HepG2 (cell line): ENCODE measurements around the gene TBC1D2B. TPM values are rescaled to one million over a fixed set of nuclear protein-coding genes. Genes with fewer than 3 reads are reported as not detected.
A peak's percentile ranks its signal among the peaks of the same experiment; 100 is the strongest.

Experiments
- ATAC-seq: fragments of 200-7000 bp; cut with Tn5 transposase; 3 replicates; pipeline ENCODE4 v1.9.1; 2020; ENCODE audit warnings: mild to moderate bottlenecking, moderate library complexity
- BruUV-seq: library from RNA; stranded (reverse); fragments of 400-500 nt; replicated peaks from 2 replicates; lab custom pipeline; 2021; lab: Mats Ljungman, UMichigan
- CTCF ChIA-PET: fragments of 300-600 bp; formaldehyde crosslinking; extraction: SDS; loops from one replicate; lab custom pipeline; 2021; ENCODE audit warnings: low total read pairs, inconsistent platforms, low intra/inter-chr PET ratio; lab: Yijun Ruan, JAX
- POLR2A ChIA-PET: fragments of 350-600 bp; sonication (Branson Sonifier 250); formaldehyde crosslinking; loops from one replicate; lab custom pipeline; 2020; ENCODE audit warnings: antibody characterized with exemption, inconsistent platforms; lab: Yijun Ruan, JAX
- DNase-seq: peaks from one replicate; pipeline ENCODE4 v3.0.0-alpha.2; 2015; ENCODE audit warnings: low spot score
- FAIRE-seq: peaks from 3 replicates; lab custom pipeline; 2011; peaks lifted over from hg19 to GRCh38; lab: Jason Lieb, UNC
- H2AFZ ChIP-seq: one replicate; pipeline ENCODE4 v1.6.1; 2011; ENCODE audit warnings: low read length, inconsistent platforms
- H3K27ac ChIP-seq: fragments of 300-600 bp; 3 replicates; pipeline ENCODE4 v1.8.0; 2011; ENCODE audit warnings: mixed run types, mild to moderate bottlenecking, mixed read lengths, low read length, inconsistent platforms; ENCODE audit not compliant: insufficient read depth; ENCODE audit errors: extremely low read length
- H3K27me3 ChIP-seq, 2 experiments: fragments of 200-600 bp in 1 of 2; 2 replicates in 1 of 2; 3 replicates in 1 of 2; pipeline versions ENCODE4 v1.6.0 to v1.8.0; 2011; ENCODE audit warnings: low read length in 2 of 2, mild to moderate bottlenecking in 2 of 2, moderate library complexity in 2 of 2, inconsistent platforms in 1 of 2; ENCODE audit not compliant: insufficient read depth in 2 of 2, control insufficient read depth in 1 of 2
- H3K36me3 ChIP-seq, 2 experiments: fragments of 200-600 bp in 1 of 2; replicated peaks in 1 of 2; 2 replicates in 1 of 2; 3 replicates in 1 of 2; pipeline versions ENCODE4 v1.5.1 to v1.8.0; 2011; ENCODE audit warnings: low read length in 2 of 2, inconsistent platforms in 1 of 2; ENCODE audit not compliant: insufficient read depth in 2 of 2, control insufficient read depth in 1 of 2
- H3K4me1 ChIP-seq: 2 replicates; pipeline ENCODE4 v1.5.1; 2012; ENCODE audit warnings: low read length, inconsistent platforms; ENCODE audit not compliant: insufficient read depth
- H3K4me2 ChIP-seq: 2 replicates; pipeline ENCODE4 v1.6.0; 2011; ENCODE audit warnings: low read depth, low read length, inconsistent platforms
- H3K4me3 ChIP-seq, 3 experiments: fragments of 200-600 bp in 1 of 3; sonication (generic), shearing (Covaris generic) in 1 of 3; replicated peaks in 1 of 3; 2 replicates each; pipeline ENCODE4 v1.5.1; 2011 to 2016; ENCODE audit warnings: low read length in 3 of 3, inconsistent platforms in 2 of 3, low read depth in 2 of 3, mild to moderate bottlenecking in 2 of 3, control low read depth in 1 of 3, mixed read lengths in 1 of 3; ENCODE audit not compliant: insufficient read depth in 1 of 3
- H3K79me2 ChIP-seq: one replicate; pipeline ENCODE4 v1.6.1; 2011; ENCODE audit warnings: low read length, inconsistent platforms; ENCODE audit not compliant: insufficient read depth
- H3K9ac ChIP-seq: 2 replicates; pipeline ENCODE4 v1.6.0; 2011; ENCODE audit warnings: mild to moderate bottlenecking, low read depth, low read length, inconsistent platforms; ENCODE audit not compliant: insufficient read depth
- H3K9me3 ChIP-seq: 2 replicates; pipeline ENCODE4 v1.5.1; 2012; ENCODE audit warnings: mild to moderate bottlenecking, low read length
- H4K20me1 ChIP-seq: 2 replicates; pipeline ENCODE4 v1.6.0; 2011; ENCODE audit warnings: inconsistent platforms, mild to moderate bottlenecking, low read length, moderate library complexity; ENCODE audit not compliant: insufficient read depth
- BHLHE40 ChIP-seq: IDR thresholded peaks from 2 replicates; pipeline ENCODE4 v1.6.1; 2011; ENCODE audit warnings: low read length, improper control_type of control experiment
- ETV5 ChIP-seq: IDR thresholded peaks from 2 replicates; pipeline ENCODE4 v1.6.1; 2018; ENCODE audit warnings: missing biosample characterization, missing genetic modification reagents, inconsistent platforms, borderline replicate concordance
- RARA ChIP-seq: IDR thresholded peaks from 2 replicates; pipeline ENCODE4 v1.6.1; 2016; ENCODE audit warnings: missing genetic modification reagents, missing compliant biosample characterization
- ZNF441 ChIP-seq: sonication (generic); formaldehyde crosslinking; IDR thresholded peaks from 2 replicates; pipeline ENCODE4 v1.7.0; 2021; ENCODE audit warnings: missing genetic modification reagents, borderline replicate concordance
- ZNF501 ChIP-seq: sonication (generic); formaldehyde crosslinking; IDR thresholded peaks from 2 replicates; pipeline ENCODE4 v1.5.1; 2020; ENCODE audit warnings: mild to moderate bottlenecking, moderate library complexity, missing genetic modification reagents
- ZNF549 ChIP-seq: sonication (generic); formaldehyde crosslinking; IDR thresholded peaks from 2 replicates; pipeline ENCODE4 v1.5.0; 2020; ENCODE audit warnings: missing genetic modification reagents
- ZNF605 ChIP-seq: sonication (generic); formaldehyde crosslinking; IDR thresholded peaks from 2 replicates; pipeline ENCODE4 v1.8.0; 2022; ENCODE audit warnings: mild to moderate bottlenecking, missing genetic modification reagents
- ZNF678 ChIP-seq: sonication (generic); formaldehyde crosslinking; IDR thresholded peaks from 2 replicates; pipeline ENCODE4 v1.4.0; 2020; ENCODE audit warnings: mild to moderate bottlenecking, missing genetic modification reagents
- WGBS: methylation state at CpG from one replicate; pipeline ENCODE4 v1.1.6; 2017; ENCODE audit warnings: low lambda C conversion rate; 5-methylcytosine and 5-hydroxymethylcytosine counted together
- in situ Hi-C: cut with HindIII; loops from 2 replicates; pipeline ENCODE4 v1.10.0; 2017; ENCODE audit warnings: low pct_unique_long_range_greater_than_20kb; ENCODE audit not compliant: extremely low pct_ligation_motif_present
- intact Hi-C: fragments of 100-400 bp; cut with micrococcal nuclease; formaldehyde crosslinking; loops from one replicate; pipeline ENCODE4 v1.10.0; 2022; ENCODE audit not compliant: unreplicated experiment
- polyA plus RNA-seq, 8 experiments: library from polyadenylated mRNA; depleted of rRNA in 3 of 8; stranded (reverse) in 7 of 8; unstranded in 1 of 8; fragments of >200 nt; fragmentation: Illumina TruSeq in 4 of 8; extraction: Trizol in 4 of 8; gene quantifications; 2 replicates each; pipeline versions ENCODE4 v1.2.1 to v1.2.3, GENCODE V29; 2011 to 2016; ENCODE audit warnings: low read depth in 4 of 8, missing spikeins in 1 of 8, mixed read lengths in 1 of 8; ENCODE audit not compliant: insufficient read depth in 1 of 8
- total RNA-seq, 5 experiments: library from RNA; depleted of rRNA; stranded (reverse); fragments of >200 nt; fragmentation: Illumina TruSeq; extraction: Trizol; gene quantifications; 2 replicates each; pipeline ENCODE4 v1.2.3, GENCODE V29; 2016; ENCODE audit warnings: low read depth in 1 of 5
- TF ChIP-seq, protein P1 (sequence below): sonication (generic); formaldehyde crosslinking; IDR thresholded peaks from 2 replicates; pipeline ENCODE4 v1.5.1; 2020; ENCODE audit warnings: mild to moderate bottlenecking, missing genetic modification reagents, moderate library complexity
- TF ChIP-seq, protein P2 (sequence below): sonication (generic); formaldehyde crosslinking; IDR thresholded peaks from 2 replicates; pipeline ENCODE4 v1.4.0; 2020; ENCODE audit warnings: mild to moderate bottlenecking, missing genetic modification reagents
- TF ChIP-seq, protein P3 (sequence below), 2 experiments: sonication (generic) in 1 of 2; formaldehyde crosslinking in 1 of 2; IDR thresholded peaks; 2 replicates each; pipeline versions ENCODE4 v1.4.0 to v1.6.1; 2018 to 2020; ENCODE audit warnings: missing genetic modification reagents in 2 of 2, borderline replicate concordance in 1 of 2, low read depth in 1 of 2, mild to moderate bottlenecking in 1 of 2, missing biosample characterization in 1 of 2
- TF ChIP-seq, protein P4 (sequence below): sonication (generic); formaldehyde crosslinking; IDR thresholded peaks from 2 replicates; pipeline ENCODE4 v1.4.0; 2020; ENCODE audit warnings: missing genetic modification reagents

TBC1D2B gene
- total and polyA plus RNA-seq, 2 of the 13 experiments (the other 11 are each of a cell fraction or from before 2014, with no cell fraction given), result 10.1 to 14.4 TPM

DNA sequence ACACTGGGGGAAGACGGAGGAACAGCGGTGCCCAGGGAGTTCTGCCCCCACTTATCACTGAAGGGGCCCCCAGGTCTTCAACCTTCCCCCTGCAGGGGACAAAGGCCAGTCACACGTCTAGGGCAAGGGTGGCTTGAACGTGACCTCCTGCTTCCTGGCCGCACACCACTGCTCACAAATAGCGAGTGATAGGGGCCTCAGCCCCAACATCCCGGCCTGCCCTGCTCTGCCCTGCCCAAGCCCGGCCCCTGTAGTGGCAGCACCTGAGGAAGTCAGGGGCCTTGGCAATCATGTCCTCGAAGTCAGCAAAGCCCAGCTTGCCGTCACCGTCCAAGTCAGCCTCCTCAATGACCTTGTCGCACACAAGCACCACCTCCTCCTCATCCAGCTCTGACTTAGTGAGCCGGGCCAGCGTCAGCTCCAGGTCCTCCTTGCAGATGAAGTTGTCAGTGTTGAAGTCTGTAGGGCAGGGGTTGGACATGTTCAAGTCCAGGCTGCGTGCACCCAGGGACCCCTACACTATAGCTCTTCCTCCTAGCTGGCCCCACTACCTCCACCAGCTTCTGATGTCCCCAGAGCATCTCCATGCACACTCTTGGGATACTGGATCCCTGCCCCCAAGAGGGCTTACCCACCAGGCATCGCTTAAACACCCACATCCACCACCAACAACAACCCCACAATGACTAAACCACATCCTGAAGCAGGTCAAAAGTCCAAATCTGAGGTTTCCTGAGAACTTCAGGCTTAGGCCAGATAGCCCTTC, 28.1 kb upstream of the TBC1D2B start:
- CTCF ChIA-PET, result no interaction called here
- no peak overlapping the region for H2AFZ ChIP-seq
- peak overlapping the region; percentile 61 for H3K4me2 ChIP-seq
- H4K20me1 ChIP-seq, result no peaks in the 10 kb centered on the region
- H3K9me3 ChIP-seq, result no peaks in the 10 kb centered on the region
- POLR2A ChIA-PET, result no interaction called here
- H3K4me1 ChIP-seq, result peaks cover 31% of the 10 kb centered on the region
- DNase-seq (peak; percentile 35), ATAC-seq (peak; percentile 6; the same call in 1 of the 3 replicates), FAIRE-seq (no peak)
- intact Hi-C loops, result no loop called here
- no peaks in the 10 kb centered on the region for H3K79me2 ChIP-seq
- WGBS, result 14% methylated on average over 10 of the region's 16 CpGs
- H3K27ac ChIP-seq, result no peak overlapping the region
- peaks cover 0 to 4% of the 10 kb centered on the region in 2 experiments; a peak in 2 of 5 replicates for H3K27me3 ChIP-seq
- H3K9ac ChIP-seq, result no peak overlapping the region
- no TSS peak for BruUV-seq
- H3K4me3 ChIP-seq, result peak overlapping the region in 1 of 3 experiments; percentile 26; a peak in 2 of 6 replicates
- in situ Hi-C loops, result loop anchor here (5.0 kb wide), 1 partner anchor 103 kb away; no protein-coding TSS in a partner anchor
- H3K36me3 ChIP-seq, result no peaks in the 10 kb centered on the region
- TF ChIP-seq, protein P1, sequence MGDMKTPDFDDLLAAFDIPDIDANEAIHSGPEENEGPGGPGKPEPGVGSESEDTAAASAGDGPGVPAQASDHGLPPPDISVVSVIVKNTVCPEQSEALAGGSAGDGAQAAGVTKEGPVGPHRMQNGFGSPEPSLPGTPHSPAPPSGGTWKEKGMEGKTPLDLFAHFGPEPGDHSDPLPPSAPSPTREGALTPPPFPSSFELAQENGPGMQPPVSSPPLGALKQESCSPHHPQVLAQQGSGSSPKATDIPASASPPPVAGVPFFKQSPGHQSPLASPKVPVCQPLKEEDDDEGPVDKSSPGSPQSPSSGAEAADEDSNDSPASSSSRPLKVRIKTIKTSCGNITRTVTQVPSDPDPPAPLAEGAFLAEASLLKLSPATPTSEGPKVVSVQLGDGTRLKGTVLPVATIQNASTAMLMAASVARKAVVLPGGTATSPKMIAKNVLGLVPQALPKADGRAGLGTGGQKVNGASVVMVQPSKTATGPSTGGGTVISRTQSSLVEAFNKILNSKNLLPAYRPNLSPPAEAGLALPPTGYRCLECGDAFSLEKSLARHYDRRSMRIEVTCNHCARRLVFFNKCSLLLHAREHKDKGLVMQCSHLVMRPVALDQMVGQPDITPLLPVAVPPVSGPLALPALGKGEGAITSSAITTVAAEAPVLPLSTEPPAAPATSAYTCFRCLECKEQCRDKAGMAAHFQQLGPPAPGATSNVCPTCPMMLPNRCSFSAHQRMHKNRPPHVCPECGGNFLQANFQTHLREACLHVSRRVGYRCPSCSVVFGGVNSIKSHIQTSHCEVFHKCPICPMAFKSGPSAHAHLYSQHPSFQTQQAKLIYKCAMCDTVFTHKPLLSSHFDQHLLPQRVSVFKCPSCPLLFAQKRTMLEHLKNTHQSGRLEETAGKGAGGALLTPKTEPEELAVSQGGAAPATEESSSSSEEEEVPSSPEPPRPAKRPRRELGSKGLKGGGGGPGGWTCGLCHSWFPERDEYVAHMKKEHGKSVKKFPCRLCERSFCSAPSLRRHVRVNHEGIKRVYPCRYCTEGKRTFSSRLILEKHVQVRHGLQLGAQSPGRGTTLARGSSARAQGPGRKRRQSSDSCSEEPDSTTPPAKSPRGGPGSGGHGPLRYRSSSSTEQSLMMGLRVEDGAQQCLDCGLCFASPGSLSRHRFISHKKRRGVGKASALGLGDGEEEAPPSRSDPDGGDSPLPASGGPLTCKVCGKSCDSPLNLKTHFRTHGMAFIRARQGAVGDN (CRISPR knock-in tag), result peak; percentile 46
- TF ChIP-seq, protein P2, sequence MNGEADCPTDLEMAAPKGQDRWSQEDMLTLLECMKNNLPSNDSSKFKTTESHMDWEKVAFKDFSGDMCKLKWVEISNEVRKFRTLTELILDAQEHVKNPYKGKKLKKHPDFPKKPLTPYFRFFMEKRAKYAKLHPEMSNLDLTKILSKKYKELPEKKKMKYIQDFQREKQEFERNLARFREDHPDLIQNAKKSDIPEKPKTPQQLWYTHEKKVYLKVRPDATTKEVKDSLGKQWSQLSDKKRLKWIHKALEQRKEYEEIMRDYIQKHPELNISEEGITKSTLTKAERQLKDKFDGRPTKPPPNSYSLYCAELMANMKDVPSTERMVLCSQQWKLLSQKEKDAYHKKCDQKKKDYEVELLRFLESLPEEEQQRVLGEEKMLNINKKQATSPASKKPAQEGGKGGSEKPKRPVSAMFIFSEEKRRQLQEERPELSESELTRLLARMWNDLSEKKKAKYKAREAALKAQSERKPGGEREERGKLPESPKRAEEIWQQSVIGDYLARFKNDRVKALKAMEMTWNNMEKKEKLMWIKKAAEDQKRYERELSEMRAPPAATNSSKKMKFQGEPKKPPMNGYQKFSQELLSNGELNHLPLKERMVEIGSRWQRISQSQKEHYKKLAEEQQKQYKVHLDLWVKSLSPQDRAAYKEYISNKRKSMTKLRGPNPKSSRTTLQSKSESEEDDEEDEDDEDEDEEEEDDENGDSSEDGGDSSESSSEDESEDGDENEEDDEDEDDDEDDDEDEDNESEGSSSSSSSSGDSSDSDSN (CRISPR knock-in tag), result no peak
- TF ChIP-seq, protein P3, sequence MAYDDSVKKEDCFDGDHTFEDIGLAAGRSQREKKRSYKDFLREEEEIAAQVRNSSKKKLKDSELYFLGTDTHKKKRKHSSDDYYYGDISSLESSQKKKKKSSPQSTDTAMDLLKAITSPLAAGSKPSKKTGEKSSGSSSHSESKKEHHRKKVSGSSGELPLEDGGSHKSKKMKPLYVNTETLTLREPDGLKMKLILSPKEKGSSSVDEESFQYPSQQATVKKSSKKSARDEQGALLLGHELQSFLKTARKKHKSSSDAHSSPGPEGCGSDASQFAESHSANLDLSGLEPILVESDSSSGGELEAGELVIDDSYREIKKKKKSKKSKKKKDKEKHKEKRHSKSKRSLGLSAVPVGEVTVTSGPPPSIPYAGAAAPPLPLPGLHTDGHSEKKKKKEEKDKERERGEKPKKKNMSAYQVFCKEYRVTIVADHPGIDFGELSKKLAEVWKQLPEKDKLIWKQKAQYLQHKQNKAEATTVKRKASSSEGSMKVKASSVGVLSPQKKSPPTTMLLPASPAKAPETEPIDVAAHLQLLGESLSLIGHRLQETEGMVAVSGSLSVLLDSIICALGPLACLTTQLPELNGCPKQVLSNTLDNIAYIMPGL (CRISPR knock-in tag; IDR thresholded peaks at IDR 0.05; ENCODE audit: borderline replicate concordance in 1 of 2, low read depth in 1 of 2), result no peak
- TF ChIP-seq ZNF501 (CRISPR knock-in tag) (no peak), ZNF549 (CRISPR knock-in tag) (no peak), BHLHE40 (0 out of 2 replicates have a peak, but pooled peaks have one; percentile 5), ZNF678 (CRISPR knock-in tag) (no peak), RARA (CRISPR knock-in tag) (0 out of 2 replicates have a peak, but pooled peaks have one; percentile 10), ZNF605 (CRISPR knock-in tag) (0 out of 2 replicates have a peak, but pooled peaks have one; percentile 41), ETV5 (CRISPR knock-in tag) (peak; percentile 41; the same call in 1 of the 2 replicates), ZNF441 (no peak)
- TF ChIP-seq, protein P4, sequence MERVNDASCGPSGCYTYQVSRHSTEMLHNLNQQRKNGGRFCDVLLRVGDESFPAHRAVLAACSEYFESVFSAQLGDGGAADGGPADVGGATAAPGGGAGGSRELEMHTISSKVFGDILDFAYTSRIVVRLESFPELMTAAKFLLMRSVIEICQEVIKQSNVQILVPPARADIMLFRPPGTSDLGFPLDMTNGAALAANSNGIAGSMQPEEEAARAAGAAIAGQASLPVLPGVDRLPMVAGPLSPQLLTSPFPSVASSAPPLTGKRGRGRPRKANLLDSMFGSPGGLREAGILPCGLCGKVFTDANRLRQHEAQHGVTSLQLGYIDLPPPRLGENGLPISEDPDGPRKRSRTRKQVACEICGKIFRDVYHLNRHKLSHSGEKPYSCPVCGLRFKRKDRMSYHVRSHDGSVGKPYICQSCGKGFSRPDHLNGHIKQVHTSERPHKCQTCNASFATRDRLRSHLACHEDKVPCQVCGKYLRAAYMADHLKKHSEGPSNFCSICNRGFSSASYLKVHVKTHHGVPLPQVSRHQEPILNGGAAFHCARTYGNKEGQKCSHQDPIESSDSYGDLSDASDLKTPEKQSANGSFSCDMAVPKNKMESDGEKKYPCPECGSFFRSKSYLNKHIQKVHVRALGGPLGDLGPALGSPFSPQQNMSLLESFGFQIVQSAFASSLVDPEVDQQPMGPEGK (CRISPR knock-in tag), result 0 out of 2 replicates have a peak, but pooled peaks have one; percentile 28
